Subcutaneous adipose tissue (tissue), 4 donors: ENCODE results near the gene DPYD. TPM values are rescaled to one million over a fixed set of nuclear protein-coding genes. Genes with fewer than 3 reads are reported as not detected.

Experiments used
- CTCF ChIP-seq: fragments of 450-650 bp; IDR thresholded peaks from one replicate; pipeline ENCODE4 v1.5.1; 2016; ENCODE audit warnings: low read depth, mild to moderate bottlenecking, control low read depth, antibody characterized with exemption, moderate library complexity
- total RNA-seq, 4 donors: library from RNA; depleted of rRNA; stranded (reverse); fragments of >200 nt; gene quantifications; one replicate each; pipeline ENCODE4 v1.1.0, GENCODE V29; 2016

Gene DPYD
- total RNA-seq, 4 donors from 2014 or later = 47.1 to 100 (median 68.0) TPM

GRCh38 chr1:97934491-97934890 is 13.7 kb upstream of the DPYD start:
- no peak for TF ChIP-seq CTCF

GRCh38 chr1:97929874-97930851 is 9.3 kb upstream of the DPYD start:
- TF ChIP-seq CTCF = no peak

- no peak for TF ChIP-seq CTCF
Observed at GRCh38 chr1:97926017-97926708, 5.3 kb upstream of the DPYD start.

- TF ChIP-seq CTCF = no peak
Observed at GRCh38 chr1:97925151-97925550, 4.3 kb upstream of the DPYD start.

GRCh38 chr1:97923811-97924210 is 3.0 kb upstream of the DPYD start:
- TF ChIP-seq CTCF = no peak

- TF ChIP-seq CTCF = no peak
Observed at GRCh38 chr1:97920276-97920831, 480 bp downstream of the DPYD start.
